GM18867 (cell line): ENCODE results near the gene RWDD2A.
"Not testable (repeated sequence)": the region's sequence is repeated elsewhere in the genome, so short reads cannot be mapped to it uniquely, and the experiment has no call there.

Experiments used
- ATAC-seq: cut with Tn5 transposase; IDR thresholded peaks from one replicate; pipeline ENCODE4 v1.9.1; 2021; ENCODE audit warnings: mild to moderate bottlenecking, moderate library complexity; ENCODE audit not compliant: unreplicated experiment

RWDD2A gene

GRCh38 chr6:83192871-83193746 lies at the start of gene RWDD2A, which contains the start of gene PGM3:
Gene RWDD2A, plus strand, starts transcription at chr6:83193357. Its CDS starts 1,095 bp downstream, at chr6:83194452.
Gene PGM3, minus strand, starts transcription at chr6:83193265. Its CDS starts 2,253 bp downstream, at chr6:83191012.
- ATAC-seq: peak; percentile 98

- no peak for ATAC-seq
Measured at GRCh38 chr6:83151114-83151513, 42.0 kb upstream of the RWDD2A start.

GRCh38 chr6:83152913-83153312 lies 40.2 kb upstream of the RWDD2A start:
- ATAC-seq: no peak

GRCh38 chr6:83153883-83154521 lies 39.2 kb upstream of the RWDD2A start:
- ATAC-seq: no peak

GRCh38 chr6:83155794-83156193 lies 37.4 kb upstream of the RWDD2A start:
- ATAC-seq: no peak

DNA sequence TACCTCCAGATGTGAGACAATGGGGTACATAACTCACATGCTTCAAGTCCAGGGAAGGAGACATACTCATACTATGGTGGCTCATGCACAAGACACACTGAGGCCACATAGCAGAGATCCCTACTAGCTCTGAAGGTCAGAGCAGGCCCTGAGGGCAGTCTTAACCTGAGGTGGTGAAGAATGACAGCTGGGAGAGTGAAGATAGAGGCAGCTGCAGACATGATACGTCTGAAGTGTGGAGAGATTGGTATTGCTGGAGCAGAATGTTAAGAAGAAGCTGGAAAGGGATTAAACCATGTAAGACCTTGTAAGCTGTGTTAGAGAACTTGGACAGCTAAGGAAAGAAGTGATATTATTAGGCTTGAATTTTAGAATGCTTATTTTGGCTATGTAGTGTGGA lies 33.0 kb upstream of the RWDD2A start:
- no peak for ATAC-seq

DNA sequence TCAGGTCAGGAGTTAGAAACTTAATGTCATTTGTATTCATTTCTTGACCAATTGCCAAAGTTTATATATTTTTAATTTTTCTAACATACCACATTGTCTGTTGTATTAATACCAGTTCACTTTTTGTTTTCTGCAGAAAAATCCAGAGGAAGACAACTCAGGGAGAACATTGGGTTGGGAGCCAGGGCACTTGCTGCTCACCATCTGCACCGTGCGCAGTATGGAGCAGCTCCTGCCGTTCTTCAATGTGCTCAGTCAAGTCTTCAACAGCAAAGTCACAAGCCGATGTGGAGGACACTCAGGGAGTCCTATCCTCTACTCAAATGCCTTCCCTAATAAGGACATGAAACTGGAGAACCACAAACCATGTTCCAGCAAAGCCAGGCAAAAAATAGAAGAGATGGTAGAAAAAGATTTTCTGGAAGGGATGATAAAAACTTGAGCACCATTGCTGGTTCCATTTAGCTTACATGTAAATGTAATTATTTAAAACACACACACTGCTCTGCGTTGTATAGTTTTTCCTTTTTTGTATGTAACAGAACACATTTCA lies 25.4 kb upstream of the RWDD2A start:
- ATAC-seq: no peak

GRCh38 chr6:83168556-83168955 lies 24.6 kb upstream of the RWDD2A start:
- ATAC-seq: no peak

- no peak for ATAC-seq
Measured at GRCh38 chr6:83169106-83169505, 24.1 kb upstream of the RWDD2A start.

GRCh38 chr6:83169511-83169910 lies 23.6 kb upstream of the RWDD2A start:
- ATAC-seq: no peak

DNA sequence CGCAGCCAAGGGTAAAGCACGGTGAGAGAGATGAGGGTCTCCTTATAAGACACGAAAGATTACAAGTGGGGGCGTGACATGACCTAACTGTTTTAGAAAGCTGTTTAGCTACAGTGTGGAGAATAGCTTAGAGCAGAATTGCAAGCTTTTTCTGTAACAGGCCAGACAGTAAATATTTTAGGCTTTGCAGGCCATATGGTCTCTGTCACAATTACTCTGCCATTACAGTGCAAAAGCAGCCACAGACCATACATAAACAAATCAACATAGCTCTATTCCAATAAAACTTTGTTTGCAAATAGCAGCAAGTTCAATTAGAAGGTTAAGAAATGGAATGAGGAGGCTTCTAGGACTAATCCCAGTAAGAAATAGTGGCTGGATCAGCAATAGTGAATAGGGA lies 16.9 kb upstream of the RWDD2A start:
- no peak for ATAC-seq

DNA sequence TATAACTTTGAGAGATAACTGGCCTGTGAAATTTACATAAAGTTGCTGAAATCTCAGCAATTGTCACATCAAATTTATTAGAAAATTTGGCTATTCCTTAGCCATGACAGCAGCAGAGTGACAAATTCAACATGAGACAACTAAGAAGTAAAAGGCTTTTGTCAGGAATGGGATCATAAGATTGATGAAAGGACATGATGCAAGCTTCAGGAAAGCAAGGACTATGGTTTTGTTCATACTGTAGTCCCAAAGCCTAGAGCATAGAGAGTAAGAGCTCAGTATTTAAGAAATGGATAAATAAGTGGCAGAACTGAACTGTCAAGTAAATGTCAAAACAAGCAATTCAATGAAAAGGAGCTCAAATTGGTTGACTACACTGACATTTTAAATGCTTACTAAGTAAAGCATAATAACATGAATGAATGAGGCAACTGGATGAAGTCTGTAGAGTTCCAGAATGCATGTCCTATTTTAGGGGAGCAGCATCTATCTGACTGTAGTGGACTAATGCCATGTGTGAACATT lies 12.7 kb upstream of the RWDD2A start:
- ATAC-seq: no peak

DNA sequence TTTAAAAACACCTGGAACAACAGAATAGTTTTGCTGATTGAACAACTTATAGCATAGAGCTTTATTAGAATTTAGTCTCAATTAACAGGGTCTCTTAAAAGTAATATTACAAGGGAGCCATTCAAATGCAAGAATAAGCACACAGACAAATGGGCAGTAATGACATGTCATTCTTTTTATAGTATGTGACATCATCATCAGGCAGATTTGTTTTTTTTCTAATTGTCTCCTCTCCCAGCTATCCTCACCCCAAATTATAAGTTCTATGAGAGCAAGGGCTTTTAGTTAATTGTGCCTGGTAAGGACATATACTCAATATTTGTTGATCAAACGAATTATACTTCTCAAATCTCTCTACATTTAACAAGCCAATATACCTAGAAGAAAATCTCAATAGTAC lies 11.0 kb upstream of the RWDD2A start:
- ATAC-seq: no peak

DNA sequence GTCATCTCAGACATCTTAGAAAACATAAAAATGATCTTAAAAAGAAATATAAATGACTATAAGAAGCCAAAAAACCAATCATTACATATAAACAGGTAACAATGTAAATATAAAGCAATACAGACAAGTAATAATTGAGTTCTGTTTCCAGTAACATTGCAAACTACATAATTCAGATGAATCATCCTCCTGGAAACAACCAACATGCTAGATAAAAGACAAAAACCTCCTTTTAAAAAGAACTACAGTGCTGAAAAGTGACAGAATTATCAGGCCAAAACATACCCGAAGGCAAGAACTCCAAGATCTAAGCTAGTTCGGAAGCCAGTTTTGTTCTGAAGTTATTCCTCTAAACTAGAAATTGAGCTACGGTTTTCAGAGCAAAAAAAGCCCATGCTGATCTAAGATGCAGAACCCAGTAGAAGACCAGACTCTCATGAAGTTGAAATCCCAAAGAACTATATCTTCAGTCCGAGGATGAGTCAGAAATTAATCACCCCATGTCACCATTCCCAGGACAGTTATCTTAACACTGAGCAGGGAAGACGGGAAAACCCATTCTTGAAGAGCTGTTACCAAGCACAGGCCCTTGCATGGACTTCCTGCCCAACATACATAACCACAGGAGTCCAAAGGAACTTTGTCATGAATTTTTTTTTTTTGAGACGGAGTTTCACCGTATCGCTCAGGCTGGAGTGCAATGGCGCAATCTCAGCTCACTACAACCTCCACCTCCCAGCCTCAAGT lies 9.9 kb upstream of the RWDD2A start:
- ATAC-seq: no peak

- no peak for ATAC-seq
Measured at GRCh38 chr6:83185096-83185495, 8.1 kb upstream of the RWDD2A start.

DNA sequence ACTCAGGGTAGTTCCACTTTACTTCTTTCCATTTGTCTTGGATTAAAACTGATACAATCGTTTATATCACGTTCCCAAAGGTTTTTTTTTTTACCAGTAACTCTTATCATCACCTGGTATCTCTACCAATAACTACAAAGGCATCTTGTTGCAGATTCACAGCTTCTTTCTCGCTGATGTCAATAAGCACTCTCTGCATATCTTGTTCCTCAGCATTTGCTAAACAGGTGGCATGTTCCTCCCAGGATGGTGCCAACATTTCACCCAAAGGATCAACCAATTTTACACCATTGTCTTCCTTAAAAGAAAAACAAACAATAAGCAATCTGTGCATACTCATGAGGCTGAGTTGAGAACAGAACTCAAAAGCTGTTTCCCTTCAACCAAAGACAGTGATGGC lies 4.7 kb upstream of the RWDD2A start:
- no peak for ATAC-seq

DNA sequence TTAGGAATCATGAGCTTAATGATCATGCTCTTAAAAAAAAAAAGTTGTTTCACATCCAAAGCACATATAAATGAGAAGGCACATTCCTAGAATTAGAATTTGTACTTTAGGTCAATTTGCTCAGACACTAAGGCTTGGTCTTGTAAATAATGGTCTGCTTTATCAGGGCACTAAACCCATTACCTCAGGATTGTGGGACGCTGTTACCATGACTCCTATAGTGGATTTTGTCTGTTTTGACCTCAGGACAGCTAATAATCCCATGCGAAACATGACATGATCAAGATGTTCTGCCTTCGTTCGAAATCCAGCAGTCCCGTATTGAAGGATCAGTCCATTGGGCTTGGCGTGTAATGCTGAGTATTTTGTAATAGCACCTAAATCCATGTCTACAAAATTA lies 2.5 kb upstream of the RWDD2A start:
- no peak for ATAC-seq

DNA sequence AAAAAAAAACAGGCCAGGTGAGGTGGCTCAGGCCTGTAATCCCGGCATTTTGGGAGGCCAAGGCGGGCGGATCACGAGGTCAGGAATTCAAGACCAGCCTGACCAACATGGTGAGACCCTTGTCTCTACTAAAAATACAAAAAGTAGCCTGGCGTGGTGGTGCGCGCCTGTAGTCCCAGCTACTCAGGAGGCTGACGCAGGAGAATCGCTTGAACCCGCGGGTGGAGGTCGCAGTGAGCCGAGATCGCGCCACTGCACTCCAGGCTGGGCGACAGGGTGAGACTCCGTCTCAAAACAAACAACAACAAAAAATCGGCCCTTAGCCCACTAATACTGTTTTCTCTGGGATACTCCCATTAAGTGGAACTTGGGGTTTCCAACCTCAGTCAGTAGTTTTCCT lies 1.2 kb upstream of the RWDD2A start:
- ATAC-seq: not testable (repeated sequence)

GRCh38 chr6:83192456-83192855 lies 701 bp upstream of the RWDD2A start:
- ATAC-seq: no peak

DNA sequence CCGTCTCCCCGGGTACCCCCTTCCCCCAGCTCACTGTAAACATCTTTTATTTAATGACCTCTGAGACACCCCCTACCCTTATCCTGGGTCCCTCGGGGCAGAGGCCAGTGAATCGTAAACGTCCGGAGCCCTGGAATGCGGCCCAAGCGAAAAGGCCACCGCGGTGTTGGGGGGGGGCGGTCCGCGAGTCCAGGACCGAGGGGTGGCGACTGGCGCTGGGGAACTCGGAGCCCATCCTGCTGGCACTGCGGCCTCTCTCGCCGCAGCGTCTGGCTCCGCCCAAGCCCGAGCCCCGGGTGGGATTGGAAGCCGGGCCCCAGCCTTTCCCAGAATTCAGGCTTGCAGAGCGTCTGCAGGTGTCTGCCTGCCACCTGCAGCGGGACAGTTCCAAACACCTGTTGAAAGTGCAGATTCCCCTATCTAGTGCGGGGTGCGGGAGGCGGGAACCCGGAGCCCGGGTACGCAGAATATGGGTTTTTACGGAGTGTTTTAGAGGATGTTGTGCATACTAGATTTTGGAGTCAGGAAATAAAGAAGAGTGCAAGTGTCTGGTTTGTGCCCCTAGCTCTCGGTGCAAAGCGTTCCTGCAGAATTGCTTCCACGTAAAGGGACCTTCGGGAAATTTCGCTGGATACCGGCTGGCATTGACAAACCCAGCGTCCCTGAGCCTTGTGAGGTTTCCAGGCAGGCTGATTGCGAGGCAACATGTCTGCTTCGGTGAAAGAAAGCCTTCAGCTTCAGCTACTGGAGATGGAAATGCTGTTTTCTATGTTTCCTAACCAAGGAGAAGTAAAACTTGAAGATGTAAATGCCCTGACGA lies 800 bp downstream of the RWDD2A start:
- peak; percentile 23 for ATAC-seq
